HG03432 (cell line): ENCODE results near the gene GSTO1.

Experiments
- ATAC-seq: cut with Tn5 transposase; IDR thresholded peaks from one replicate; pipeline ENCODE4 v1.9.1; 2021; ENCODE audit warnings: mild to moderate bottlenecking, moderate library complexity; ENCODE audit not compliant: unreplicated experiment

Gene GSTO1

DNA sequence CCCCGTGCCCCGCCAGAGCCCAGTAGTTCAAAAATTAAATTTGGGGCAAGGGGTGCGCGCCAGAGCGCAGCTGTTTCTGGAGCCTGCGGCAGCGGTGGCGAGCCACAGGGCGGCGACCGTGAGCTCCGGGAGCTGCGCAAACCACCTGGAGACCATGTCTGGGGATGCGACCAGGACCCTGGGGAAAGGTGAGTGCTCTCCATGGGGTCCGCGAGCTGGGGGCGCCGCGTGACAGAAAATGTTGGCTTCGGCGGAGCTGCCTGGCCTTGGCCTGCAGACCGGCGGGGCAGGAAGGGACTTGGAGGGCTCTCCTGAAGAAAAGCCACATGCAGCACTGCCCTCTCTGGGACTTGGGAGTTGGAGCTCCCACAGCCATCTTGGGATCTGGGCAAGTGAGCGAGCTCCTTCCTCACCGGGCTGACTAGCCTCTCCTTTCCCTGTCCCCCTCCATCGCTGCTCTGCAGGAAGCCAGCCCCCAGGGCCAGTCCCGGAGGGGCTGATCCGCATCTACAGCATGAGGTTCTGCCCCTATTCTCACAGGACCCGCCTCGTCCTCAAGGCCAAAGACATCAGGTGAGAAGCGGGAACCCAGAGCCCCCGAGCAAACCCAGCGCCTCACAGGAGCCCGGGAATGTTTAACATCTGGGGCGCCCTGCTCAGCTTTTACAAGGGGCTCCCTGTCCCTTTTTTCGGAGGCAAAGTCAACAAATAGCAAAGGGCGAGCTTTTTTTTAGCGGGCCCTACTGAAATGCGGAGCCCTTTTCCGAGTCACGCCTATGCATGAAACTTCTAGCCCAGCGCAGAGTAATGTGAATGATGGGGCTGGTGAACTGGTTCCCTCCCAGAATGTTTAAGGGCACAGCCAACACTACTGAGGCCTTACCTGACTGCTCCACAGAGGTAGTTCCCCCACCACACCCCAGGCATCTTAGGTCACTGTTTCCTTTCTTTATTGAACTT, 20.4 kb downstream of the GSTO1 start:
- peak; percentile 96 for ATAC-seq

DNA sequence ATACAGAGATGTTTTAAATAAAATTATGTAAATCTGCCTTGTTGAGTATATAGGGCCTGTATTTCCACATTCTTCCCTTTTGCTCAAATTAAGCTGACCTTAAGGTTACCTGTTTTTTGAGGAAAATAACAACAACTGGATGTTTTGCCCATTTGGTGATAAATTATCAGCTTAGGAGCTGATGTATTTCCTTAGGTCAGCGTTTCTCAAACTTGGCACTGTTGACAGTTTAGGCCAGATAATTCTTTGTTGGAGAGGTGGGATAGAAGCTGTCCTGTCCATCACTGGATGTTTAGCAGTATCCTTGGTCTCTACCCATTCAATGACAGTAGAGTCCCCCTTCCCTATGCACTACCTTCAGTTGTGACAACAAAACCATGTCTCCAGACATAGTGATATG, 21.5 kb downstream of the GSTO1 start:
- no peak for ATAC-seq

DNA sequence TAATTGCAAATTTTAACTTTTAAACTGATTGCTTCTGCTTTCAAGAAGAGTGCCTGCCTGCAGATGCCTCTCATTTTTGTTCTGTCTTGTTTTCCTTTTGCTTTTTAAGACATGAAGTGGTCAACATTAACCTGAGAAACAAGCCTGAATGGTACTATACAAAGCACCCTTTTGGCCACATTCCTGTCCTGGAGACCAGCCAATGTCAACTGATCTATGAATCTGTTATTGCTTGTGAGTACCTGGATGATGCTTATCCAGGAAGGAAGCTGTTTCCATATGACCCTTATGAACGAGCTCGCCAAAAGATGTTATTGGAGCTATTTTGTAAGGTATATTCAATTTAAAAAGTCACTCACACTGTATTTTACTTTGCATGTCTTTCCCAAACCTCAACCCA, 23.1 kb downstream of the GSTO1 start:
- ATAC-seq: no peak

DNA sequence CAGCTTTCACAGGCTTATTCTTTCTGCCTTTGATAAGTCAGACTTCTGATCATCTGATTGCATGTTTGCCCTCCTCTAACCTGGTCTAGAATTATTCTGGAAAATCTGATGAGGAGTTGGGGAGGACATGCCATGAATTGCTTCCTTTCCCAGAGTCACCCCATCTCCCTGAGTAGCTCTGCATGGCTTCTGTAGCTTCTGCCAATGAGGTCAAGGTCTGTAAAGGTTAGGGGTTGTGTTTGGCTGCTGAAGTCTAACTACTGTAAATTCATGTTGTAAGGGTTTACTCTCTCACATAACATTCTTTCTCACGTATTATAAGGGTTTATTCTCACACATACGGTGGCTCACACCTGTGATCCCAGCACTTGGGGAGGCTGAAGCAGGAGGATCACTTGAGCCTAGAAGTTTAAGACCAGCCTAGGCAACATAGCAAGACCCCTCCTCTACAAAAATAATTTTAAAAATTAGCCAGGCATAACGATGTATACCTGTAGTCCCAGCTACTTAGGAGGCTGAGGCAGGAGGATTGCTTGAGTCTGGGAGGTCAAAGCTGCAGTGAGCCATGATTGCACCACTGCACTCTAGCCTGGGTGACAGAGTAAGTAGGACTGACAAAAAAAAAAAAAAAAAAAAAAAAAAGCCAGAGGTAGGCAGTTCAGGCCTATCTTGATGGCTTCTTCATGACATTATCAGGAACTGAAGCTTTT, 25.0 kb downstream of the GSTO1 start:
- ATAC-seq: no peak

DNA sequence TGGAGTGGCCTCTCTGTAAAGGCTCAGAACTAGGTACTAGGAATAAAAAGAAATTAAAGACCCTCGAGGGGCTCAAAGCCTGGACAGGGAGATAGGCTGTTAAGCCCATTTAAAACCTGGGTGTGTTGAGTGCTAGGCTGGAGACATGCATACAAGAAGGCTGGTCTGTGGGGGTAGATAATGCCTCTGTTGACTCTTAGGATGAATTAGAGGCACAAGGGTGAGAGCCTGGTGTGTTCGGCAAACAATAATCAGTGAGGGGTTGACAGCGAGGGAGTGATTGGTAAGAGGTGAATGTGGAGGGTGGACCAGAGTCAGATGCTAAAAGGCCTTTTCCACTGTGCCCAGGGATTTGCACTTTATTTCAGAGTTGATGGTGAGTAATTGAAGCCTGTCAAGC, 27.0 kb downstream of the GSTO1 start:
- no peak for ATAC-seq

DNA sequence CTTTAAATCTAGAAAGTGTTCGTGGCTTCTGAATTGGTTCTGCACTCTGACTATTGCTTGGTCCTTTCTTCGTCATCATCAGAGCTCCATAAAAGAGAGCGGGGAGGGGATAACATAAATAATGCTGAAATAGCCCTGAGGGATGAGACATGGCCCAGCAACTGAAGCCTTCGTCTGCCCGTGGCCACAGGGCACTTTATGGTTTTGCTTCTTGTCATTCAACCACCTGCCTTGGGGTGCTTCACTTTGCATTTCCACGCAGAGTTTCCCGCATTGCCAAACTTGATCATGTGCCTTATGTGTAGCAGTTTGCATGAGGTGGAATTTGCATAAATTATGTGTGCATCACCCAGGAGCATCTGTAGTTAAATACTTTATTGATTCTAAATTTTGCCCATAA, 30.2 kb downstream of the GSTO1 start:
- no peak for ATAC-seq

DNA sequence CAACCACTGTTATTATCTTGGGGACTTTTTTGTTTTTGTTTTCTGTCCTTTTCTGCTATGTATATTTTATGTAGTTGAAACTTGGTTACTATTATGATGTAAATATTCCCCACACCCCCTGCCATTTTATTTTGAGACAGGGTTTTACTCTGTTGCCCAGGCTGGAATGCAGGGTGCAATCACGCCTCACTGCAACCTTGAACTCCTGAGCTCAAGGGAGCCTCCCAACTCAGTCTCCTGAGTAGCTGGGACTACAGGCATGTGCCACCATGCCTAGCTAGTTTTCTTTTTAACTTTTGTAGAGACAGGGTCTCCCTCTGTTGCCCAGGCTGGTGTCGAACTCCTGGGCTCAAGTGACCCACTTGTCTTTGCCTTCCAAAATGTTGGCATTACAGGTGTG, 32.2 kb downstream of the GSTO1 start:
- ATAC-seq: no peak

DNA sequence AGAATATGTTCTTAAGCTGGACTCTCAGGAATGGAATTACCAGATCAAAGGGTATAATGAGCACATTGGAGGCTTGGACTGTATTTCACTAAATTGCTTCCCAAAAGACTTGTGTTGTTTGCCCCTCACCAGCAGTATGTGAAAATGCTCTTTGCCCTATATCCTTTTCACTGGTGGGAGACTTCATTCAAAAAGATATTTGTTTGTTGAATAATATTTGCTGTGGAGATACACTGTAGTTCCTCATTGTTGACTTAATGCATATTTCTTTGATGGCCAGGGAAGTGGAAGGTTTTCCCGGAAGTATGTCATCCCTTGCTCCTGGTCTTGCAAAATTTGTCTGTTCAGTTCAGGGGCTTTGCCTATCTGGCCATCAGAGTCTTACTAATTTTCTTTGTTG, 33.7 kb downstream of the GSTO1 start:
- no peak for ATAC-seq

DNA sequence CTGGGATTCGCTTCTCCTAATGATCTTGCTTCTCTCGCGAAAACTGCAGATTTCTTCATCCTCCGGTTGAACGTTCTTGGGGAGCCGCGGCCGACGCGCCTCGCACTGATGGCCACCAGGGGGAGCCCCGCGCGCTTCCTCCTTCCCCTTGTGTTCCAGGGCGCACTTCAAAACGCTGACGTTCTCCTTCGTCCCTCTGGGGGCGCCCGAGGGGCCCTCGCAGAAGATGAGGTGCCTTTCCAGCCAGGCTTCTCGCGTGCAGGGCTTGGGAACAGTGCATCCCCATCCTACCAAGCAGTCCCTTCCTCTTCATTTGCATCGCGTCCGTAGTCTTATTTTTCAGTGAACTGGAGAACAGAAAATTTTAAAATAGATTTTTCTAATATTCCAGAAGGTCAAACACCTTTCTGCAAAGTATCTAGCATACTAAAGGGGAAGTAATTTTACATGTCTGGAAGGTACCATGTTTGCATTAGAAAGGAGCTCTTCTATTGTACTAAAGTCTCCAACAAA, 36.8 kb downstream of the GSTO1 start:
- peak; percentile 99 for ATAC-seq

DNA sequence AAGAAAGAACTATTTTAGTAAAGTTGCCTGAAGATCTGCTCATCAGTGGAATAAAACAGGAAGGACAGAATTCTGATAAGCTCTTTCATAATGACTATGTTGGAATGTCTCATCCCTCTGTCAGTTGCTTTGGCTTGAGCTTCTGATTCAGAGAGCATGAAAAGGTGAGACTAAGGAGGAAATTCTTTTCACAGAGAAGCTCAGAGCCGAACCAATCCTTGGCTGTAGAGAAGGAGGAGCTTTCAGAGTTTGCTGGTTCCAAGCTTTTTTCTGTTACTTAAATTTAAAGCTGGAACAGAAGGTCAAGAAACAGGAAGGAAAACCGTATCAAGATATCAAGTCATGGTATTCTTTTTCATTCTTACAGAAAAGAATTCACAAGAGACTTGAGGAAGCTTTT, 38.3 kb downstream of the GSTO1 start:
- no peak for ATAC-seq

DNA sequence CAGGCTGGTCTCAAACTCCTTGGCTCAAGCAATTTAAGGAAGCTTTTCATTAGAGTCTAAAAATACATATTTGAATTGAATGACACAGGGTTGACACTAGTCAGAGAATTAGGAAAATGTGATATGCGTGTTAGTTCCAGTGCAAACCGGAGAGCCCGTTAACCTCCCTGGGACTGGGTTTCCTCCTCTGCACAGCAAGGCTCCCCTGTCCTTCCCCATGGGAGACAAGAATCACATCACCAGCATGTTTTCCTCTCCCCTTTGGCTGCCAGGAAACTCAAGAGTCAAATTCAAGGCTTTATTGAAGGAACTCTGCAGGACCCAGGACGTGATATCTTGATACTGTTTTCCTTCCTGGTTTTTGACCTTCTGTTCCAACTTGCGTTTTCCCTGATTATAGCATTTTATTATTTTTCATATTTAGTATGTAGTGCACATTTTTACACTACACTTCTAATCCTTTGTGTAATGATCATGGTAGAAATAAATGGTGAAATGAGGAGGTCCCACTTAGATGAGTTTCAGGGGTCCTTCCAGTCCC, 39.2 kb downstream of the GSTO1 start:
- no peak for ATAC-seq

DNA sequence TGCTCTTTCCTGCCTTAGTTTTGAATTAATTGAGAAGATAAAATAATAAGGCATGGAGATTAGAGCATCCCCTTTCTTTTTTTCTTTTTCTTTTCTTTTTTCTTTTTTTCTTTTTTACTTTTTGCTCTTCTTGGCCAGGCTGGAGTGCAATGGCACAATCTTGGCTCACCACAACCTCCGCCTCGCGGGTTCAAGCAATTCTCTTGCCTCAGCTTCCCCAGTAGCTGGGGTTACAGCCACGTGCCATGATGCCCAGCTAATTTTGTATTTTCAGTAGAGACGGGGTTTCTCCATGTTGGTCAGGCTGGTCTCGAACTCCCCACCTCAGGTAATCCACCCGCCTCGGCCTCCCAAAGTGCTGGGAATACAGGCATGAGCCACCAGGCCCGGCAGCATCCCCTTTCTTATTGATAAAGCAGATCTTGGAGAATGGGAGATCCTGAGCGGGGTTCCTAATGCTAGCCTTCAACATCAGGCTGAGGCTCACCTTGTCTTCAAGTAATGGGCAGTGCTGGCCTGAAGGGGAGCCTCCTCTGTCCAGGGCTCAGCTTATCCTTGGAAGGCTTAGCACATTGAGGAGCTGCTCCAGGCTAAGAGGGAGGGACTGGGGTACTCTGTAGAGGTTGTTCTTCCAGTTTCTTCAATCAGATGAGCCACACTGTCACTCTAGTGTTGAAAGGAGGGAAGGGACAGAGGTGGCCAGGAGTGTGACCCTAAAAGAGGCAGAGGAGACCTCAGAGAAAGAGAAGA, 42.2 kb downstream of the GSTO1 start:
- no peak for ATAC-seq

DNA sequence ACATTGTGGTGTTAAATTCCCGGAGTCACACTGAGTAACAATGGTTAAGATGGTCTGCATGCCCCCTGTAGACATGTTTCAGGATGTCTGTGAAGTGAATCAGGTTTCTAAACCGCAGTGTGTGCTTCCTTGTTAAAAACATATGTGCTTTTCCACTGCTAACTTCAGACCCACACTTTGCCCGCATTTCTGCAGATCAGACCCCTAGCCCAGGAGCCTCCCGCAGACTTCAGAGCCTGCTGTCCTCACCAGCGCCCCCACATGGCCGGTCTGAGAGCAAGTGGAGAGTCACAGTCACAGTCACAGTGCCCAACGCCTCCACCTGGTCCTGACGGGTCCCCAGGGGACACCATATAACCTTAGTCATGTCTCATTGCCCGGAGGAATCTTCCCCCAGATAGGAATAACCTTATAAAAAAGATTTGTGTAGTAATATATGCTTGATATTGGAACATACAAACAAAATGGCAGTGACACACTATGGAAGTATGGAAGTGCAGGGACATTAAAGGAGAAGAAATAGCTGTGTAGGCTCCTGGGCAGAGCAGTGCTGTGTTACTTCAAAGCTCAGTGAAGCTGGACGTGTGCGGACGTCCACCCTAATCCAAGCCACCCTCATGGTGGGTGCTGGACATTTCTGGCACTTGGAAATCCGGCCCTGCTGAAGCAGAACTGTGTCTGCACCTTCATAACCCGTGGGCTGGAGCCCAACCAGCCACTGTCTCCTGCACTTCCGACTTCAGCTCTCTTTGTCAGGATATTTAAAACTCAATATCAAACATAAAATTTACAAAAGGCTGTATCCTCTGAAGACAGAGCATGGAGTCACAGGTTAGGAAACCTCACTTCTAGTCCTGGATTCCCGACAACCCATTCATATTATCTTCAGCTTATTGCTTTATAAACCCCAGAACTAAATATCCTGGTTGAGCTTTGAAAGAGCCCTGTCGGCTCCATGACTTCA, 43.3 kb downstream of the GSTO1 start:
- no peak for ATAC-seq

DNA sequence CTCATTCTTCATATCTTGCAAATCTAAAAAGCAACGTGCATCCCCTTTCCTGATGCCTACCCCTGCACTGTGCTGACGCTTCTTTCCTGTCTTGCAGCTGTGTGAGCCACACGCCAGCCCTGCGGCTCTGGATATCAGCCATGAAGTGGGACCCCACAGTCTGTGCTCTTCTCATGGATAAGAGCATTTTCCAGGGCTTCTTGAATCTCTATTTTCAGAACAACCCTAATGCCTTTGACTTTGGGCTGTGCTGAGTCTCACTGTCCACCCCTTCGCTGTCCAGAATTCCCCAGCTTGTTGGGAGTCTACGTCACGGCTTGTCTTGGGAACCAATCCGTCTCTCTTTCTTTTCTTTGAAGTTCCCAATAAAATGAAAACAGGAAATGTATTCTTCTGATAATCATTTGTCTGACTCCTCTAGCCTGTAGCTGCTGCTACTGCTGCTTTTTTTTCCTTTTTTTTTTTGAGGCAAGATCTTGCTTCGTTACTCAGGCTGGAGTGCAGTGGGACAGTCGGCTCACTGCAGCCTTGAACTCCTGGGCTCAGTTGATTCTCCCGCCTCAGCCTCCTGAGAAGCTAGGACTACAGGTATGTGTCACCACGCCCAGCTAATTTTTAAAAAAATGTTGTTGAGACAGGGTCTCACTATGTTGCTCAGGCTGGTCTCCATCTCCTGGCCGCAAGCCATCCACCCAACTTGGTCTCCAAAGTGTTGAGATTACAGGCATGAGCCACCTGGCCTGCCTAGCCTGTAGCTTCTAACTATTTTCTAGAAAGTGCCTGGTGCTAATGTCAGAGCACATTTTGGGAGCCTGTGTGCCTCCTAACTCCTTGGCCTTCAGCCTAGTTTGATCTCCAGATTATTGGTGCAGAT, 44.6 kb downstream of the GSTO1 start:
- ATAC-seq: no peak

DNA sequence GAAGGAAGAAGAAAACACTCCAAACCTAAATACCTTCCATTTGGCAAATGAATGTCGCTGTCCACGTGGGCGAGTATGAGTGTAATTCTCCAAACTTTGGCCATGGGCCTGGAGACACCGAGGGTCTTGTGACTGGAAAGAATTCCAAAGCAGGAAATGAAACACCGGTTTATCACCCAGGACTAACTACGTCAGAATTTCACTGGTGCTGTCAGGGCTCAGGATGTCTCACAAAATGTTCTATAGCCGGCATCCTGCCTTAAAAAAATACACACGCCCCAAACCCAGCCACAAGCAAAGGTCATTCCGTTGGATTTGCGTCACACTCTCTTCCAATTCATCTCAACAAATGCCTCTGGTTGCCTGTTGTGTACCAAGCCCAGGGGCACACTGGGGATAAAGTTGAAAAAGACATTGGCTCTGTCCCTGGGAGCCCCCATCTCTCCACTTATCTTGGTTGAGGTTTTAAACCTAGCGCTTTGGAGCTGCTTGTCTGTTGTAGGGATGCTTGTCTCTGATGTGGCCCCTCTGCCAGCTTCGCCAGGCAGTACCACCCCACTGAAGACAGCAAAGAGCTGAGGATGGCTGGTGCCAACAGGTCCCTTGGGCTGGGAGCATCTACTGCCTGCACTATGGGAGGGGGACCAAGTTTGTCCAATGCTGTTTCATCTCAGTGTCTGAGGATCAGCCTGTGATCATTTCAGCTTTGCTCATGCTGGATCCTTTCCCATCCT, 45.5 kb downstream of the GSTO1 start:
- no peak for ATAC-seq

DNA sequence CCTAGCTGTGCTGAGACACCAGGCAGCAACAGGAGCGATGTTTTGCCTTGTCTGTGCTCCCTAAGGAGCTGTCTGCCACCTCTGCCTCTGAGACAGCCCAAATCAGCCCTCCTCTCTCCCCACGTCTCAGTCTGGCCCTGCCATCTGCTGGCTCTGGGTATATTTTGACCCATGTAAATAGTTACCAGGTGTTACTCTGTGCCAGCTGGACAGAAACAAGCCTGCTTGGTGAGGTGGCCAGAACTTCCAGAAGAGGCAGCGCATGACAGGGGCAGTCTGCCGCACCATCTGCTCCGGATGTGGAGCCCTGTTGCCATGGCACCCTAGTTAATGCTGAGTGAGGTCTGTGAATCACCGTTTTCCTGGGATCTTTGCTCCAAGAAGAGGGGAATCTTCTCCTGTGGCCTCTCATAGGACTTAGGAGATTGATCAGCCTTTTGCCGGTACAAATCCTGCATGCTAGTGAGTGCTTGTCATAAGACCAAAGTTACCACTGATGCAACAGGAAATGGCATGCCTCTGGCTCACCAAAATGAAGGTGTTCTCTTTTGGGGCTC, 46.1 kb downstream of the GSTO1 start:
- ATAC-seq: peak; percentile 50

DNA sequence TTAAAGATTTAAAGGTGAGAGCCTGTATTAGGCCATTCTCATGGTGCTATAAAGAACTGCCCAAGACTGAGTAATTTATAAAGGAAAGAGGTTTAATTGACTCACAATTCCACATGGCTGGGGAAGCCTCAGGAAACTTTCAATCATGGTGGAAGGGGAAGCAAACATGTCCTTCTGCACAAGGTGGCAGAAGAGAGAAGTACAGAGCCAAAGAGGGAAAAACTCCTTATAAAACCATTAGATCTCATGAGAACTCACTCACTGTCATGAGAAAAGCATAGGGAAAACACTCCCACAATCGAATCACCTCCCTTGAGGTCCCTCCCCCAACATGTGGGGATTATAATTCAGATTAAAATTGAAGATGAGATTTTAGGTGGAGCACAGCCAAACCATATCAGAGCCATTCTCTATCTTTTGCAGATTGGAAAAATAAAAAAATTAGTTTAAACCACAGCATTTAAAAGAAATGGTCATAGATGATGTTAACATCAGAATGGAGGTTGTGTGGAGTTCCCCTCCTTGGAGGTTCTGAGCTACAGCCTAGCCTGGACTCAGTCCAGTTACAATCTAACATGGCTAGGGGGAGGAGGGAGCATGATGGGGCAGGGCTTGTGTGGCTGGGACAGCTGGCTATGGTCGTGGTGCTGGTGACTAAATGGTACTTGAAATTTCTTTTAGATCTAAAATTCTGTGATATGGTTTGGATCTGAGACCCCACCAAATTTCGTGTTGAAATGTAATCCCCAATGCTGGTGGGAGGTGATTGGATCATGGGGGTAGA, 47.4 kb downstream of the GSTO1 start:
- no peak for ATAC-seq
